ENCODE results near the gene PKP4.

The PKP4 gene

GRCh38 chr2:158554996-158555395, 98.2 kb downstream of the PKP4 start:
- DNase-seq: no peak

GRCh38 chr2:158556124-158556523, 99.4 kb downstream of the PKP4 start:
- no peak for DNase-seq

- no peak for DNase-seq
Observed at GRCh38 chr2:158557752-158558151, 101.0 kb downstream of the PKP4 start.

- no peak for DNase-seq
Observed at GRCh38 chr2:158559252-158559651, 102.5 kb downstream of the PKP4 start.

- DNase-seq: no peak
Observed at GRCh38 chr2:158560259-158560658, 103.5 kb downstream of the PKP4 start.

- no peak for DNase-seq
Observed at GRCh38 chr2:158561054-158561453, 104.3 kb downstream of the PKP4 start.

- DNase-seq: no peak
Observed at GRCh38 chr2:158567208-158567607, 110.5 kb downstream of the PKP4 start.

GRCh38 chr2:158569284-158569683, 112.5 kb downstream of the PKP4 start:
- DNase-seq: no peak

GRCh38 chr2:158570869-158571268, 114.1 kb downstream of the PKP4 start:
- no peak for DNase-seq

GRCh38 chr2:158573739-158574138, 117.0 kb downstream of the PKP4 start:
- no peak for DNase-seq

GRCh38 chr2:158575051-158575635, 118.4 kb downstream of the PKP4 start:
- no peak for DNase-seq

GRCh38 chr2:158577141-158577540, 120.4 kb downstream of the PKP4 start:
- no peak for DNase-seq

GRCh38 chr2:158578703-158579330, 122.1 kb downstream of the PKP4 start:
- DNase-seq: no peak

GRCh38 chr2:158579928-158580327, 123.2 kb downstream of the PKP4 start:
- DNase-seq: no peak

GRCh38 chr2:158580760-158581159, 124.0 kb downstream of the PKP4 start:
- no peak for DNase-seq

GRCh38 chr2:158582670-158583069, 125.9 kb downstream of the PKP4 start:
- DNase-seq: no peak

- no peak for DNase-seq
Observed at GRCh38 chr2:158583923-158584322, 127.2 kb downstream of the PKP4 start.

GRCh38 chr2:158586491-158586890, 129.7 kb downstream of the PKP4 start:
- no peak for DNase-seq

GRCh38 chr2:158589303-158589702, 132.6 kb downstream of the PKP4 start:
- DNase-seq: no peak

- no peak for DNase-seq
Observed at GRCh38 chr2:158598862-158599517, 142.2 kb downstream of the PKP4 start.

- DNase-seq: no peak
Observed at GRCh38 chr2:158599609-158600008, 142.9 kb downstream of the PKP4 start.

- no peak for DNase-seq
Observed at GRCh38 chr2:158600155-158600802, 143.5 kb downstream of the PKP4 start.

GRCh38 chr2:158602027-158602426, 145.3 kb downstream of the PKP4 start:
- no peak for DNase-seq

GRCh38 chr2:158603205-158603604, 146.5 kb downstream of the PKP4 start:
- no peak for DNase-seq

Measured in NCI-H446 treated with DMSO at 0.1 percent for 48 hours (cell line).